NCI-H1092 (cell line): Measurements from ENCODE around the gene CACNG4.
A peak's percentile ranks its signal among the peaks of the same experiment; 100 is the strongest.
"Not testable (repeated sequence)": the region's sequence is repeated elsewhere in the genome, so short reads cannot be mapped to it uniquely, and the experiment has no call there.

Experiments
- DNase-seq: peaks from one replicate; lab custom pipeline; 2025; lab: John Stamatoyannopoulos, UW

CACNG4 gene

GRCh38 chr17:67018471-67019434, 54.2 kb downstream of the CACNG4 start:
- peak; percentile 25 for DNase-seq

- DNase-seq, result no peak
These were observed 55.3 kb downstream of the CACNG4 start for GRCh38 chr17:67019809-67020208.

GRCh38 chr17:67020293-67020766, 55.8 kb downstream of the CACNG4 start:
- no peak for DNase-seq

- DNase-seq, result no peak
These were observed 56.7 kb downstream of the CACNG4 start for GRCh38 chr17:67021196-67021595.

- DNase-seq, result no peak
These were observed 57.4 kb downstream of the CACNG4 start for GRCh38 chr17:67021743-67022450.

- DNase-seq, result no peak
These were observed 57.9 kb downstream of the CACNG4 start for GRCh38 chr17:67022451-67022810.

GRCh38 chr17:67024736-67025135, 60.2 kb downstream of the CACNG4 start:
- no peak for DNase-seq

- no peak for DNase-seq
These were observed 60.8 kb downstream of the CACNG4 start for GRCh38 chr17:67025216-67025792.

- no peak for DNase-seq
These were observed 61.8 kb downstream of the CACNG4 start for GRCh38 chr17:67026341-67026740.

- no peak for DNase-seq
These were observed 62.6 kb downstream of the CACNG4 start for GRCh38 chr17:67027031-67027628.

GRCh38 chr17:67030641-67031040, 66.1 kb downstream of the CACNG4 start:
- no peak for DNase-seq

- no peak for DNase-seq
These were observed 67.9 kb downstream of the CACNG4 start for GRCh38 chr17:67032382-67032781.

- no peak for DNase-seq
These were observed 68.5 kb downstream of the CACNG4 start for GRCh38 chr17:67032985-67033384.

GRCh38 chr17:67033613-67034012, 69.1 kb downstream of the CACNG4 start:
- no peak for DNase-seq

GRCh38 chr17:67035131-67036083, 70.9 kb downstream of the CACNG4 start:
- DNase-seq, result no peak

GRCh38 chr17:67038861-67039365, 74.4 kb downstream of the CACNG4 start:
- no peak for DNase-seq

- DNase-seq, result no peak
These were observed 76.1 kb downstream of the CACNG4 start for GRCh38 chr17:67040652-67041051.

GRCh38 chr17:67041119-67041518, 76.6 kb downstream of the CACNG4 start:
- DNase-seq, result not testable (repeated sequence)

GRCh38 chr17:67041531-67041930, 77.0 kb downstream of the CACNG4 start:
- no peak for DNase-seq

GRCh38 chr17:67041941-67042899, 77.7 kb downstream of the CACNG4 start:
- no peak for DNase-seq
